ENCODE results near the gene GLCCI1.
"Not testable (repeated sequence)": the region's sequence is repeated elsewhere in the genome, so short reads cannot be mapped to it uniquely, and the experiment has no call there.

Gene GLCCI1

GRCh38 chr7:8089036-8089780, 120.6 kb downstream of the GLCCI1 start:
- no peak for DNase-seq

GRCh38 chr7:8092140-8092539, 123.5 kb downstream of the GLCCI1 start:
- DNase-seq, result no peak

- DNase-seq, result no peak
Observed at GRCh38 chr7:8094164-8095140, 125.9 kb downstream of the GLCCI1 start.

GRCh38 chr7:8101292-8101691, 132.7 kb downstream of the GLCCI1 start:
- not testable (repeated sequence) for DNase-seq

- DNase-seq, result no peak
Observed at GRCh38 chr7:8103282-8103681, 134.7 kb downstream of the GLCCI1 start.

- DNase-seq, result no peak
Observed at GRCh38 chr7:8105449-8106095, 137.0 kb downstream of the GLCCI1 start.

GRCh38 chr7:8109196-8110022, 140.8 kb downstream of the GLCCI1 start:
- DNase-seq, result no peak

- no peak for DNase-seq
Observed at GRCh38 chr7:8111282-8111960, 142.8 kb downstream of the GLCCI1 start.

- no peak for DNase-seq
Observed at GRCh38 chr7:8112685-8113084, 144.1 kb downstream of the GLCCI1 start.

- DNase-seq, result no peak
Observed at GRCh38 chr7:8113184-8113583, 144.6 kb downstream of the GLCCI1 start.

- no peak for DNase-seq
Observed at GRCh38 chr7:8114175-8114574, 145.6 kb downstream of the GLCCI1 start.

- no peak for DNase-seq
Observed at GRCh38 chr7:8115547-8116402, 147.2 kb downstream of the GLCCI1 start.

- DNase-seq, result no peak
Observed at GRCh38 chr7:8117195-8117594, 148.6 kb downstream of the GLCCI1 start.

- DNase-seq, result no peak
Observed at GRCh38 chr7:8119262-8119661, 150.7 kb downstream of the GLCCI1 start.

- peak in 8 of 56 donors; percentile 10 to 62 (median 21) for DNase-seq
Observed at GRCh38 chr7:8120390-8121058, 151.9 kb downstream of the GLCCI1 start.

GRCh38 chr7:8121243-8121642, 152.6 kb downstream of the GLCCI1 start:
- peak in 5 of 56 donors; percentile 10 to 43 (median 18) for DNase-seq

GRCh38 chr7:8125680-8126444, 157.3 kb downstream of the GLCCI1 start:
- DNase-seq, result peak in 1 of 56 donors; percentile 9

Measured in nucleus accumbens (tissue), 56 donors.